ENCODE results near the gene CTAGE4.
A peak's percentile ranks its signal among the peaks of the same experiment; 100 is the strongest.
"Not testable (repeated sequence)": the region's sequence is repeated elsewhere in the genome, so short reads cannot be mapped to it uniquely, and the experiment has no call there.

CTAGE4 gene, protein sequence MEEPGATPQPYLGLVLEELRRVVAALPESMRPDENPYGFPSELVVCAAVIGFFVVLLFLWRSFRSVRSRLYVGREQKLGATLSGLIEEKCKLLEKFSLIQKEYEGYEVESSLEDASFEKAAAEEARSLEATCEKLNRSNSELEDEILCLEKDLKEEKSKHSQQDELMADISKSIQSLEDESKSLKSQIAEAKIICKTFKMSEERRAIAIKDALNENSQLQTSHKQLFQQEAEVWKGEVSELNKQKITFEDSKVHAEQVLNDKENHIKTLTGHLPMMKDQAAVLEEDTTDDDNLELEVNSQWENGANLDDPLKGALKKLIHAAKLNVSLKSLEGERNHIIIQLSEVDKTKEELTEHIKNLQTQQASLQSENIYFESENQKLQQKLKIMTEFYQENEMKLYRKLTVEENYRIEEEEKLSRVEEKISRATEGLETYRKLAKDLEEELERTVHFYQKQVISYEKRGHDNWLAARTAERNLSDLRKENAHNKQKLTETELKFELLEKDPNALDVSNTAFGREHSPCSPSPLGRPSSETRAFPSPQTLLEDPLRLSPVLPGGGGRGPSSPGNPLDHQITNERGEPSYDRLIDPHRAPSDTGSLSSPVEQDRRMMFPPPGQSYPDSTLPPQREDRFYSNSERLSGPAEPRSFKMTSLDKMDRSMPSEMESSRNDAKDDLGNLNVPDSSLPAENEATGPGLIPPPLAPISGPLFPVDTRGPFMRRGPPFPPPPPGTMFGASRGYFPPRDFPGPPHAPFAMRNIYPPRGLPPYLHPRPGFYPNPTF

DNA sequence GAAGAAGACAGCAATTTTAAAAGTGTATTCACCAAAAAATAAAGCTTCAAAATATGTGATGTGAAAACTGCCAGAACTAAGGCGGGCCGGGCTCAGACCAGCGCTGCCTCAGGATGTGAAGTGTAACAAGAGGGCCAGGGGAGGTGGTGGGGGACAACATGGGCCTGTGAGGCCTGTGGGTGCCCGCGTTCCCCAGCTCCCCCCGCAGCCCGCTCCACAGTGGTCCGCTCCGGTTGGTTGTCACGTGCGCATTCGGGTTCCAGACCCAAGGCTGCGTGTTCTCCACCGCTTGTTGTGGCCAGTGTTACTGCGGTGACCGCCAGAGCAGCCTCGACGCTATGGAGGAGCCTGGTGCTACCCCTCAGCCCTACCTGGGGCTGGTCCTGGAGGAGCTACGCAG lies at the start of gene CTAGE4:
TSS of gene CTAGE4 (plus strand) at position 301 of the 400 bp plus-strand sequence. CDS start at position 339, 38 bp downstream.
- DNase-seq (ENCODE audit: low spot score) = not testable (repeated sequence)

DNA sequence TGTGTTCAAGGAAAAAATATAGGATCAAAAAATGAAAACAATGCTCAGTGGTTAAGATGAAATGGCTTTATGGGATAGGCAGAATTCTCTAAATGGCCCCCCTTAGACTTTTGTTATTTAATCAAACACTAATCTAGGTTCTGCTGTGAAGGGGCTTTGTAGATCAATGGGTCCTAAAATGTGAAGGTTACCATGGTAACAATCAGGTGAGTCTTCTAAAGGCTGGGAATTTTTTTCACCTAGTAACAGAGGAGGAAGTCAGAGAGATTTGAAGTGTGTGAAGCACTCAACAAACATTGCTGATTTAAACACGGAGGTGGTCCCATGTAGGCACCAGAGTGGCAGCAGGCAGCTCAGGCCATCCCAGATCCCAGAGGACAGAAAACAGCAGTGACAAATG lies 49.1 kb upstream of the CTAGE4 start:
- no peak for DNase-seq (ENCODE audit: low spot score)

DNA sequence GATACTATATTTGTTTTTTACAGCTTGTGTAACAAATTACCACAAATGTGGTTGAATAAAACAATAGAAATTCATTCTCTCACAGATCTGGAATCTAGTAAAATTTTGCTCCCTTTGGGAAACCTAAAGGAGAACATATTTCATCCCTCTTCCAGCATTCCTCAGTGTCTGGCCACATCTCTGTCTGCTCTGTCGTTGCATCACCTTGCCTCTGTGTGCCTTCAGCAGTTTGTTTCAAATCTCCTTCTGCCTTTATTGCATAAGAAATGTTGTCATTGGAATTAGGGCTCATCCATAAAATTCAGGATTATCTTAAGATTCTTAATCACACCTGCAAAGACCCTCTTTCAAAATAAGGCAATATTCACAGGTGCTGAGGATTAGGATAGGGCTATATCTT lies 45.8 kb upstream of the CTAGE4 start:
- no peak for DNase-seq (ENCODE audit: low spot score)

DNA sequence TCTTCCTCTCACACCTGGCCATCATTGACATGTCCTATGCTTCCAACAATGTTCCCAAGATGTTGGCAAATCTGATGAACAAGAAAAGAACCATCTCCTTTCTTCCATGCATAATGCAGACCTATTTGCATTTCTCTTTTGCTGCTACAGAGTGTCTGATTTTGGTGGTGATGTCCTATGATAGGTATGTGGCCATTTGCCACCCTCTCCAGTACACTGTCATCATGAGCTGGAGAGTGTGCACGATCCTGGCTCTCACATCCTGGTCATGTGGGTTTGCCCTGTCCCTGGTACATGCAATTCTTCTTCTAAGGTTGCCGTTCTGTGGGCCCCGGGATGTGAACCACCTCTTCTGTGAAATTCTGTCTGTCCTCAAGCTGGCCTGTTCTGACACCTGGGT lies 41.1 kb upstream of the CTAGE4 start:
- DNase-seq (ENCODE audit: low spot score) = no peak

DNA sequence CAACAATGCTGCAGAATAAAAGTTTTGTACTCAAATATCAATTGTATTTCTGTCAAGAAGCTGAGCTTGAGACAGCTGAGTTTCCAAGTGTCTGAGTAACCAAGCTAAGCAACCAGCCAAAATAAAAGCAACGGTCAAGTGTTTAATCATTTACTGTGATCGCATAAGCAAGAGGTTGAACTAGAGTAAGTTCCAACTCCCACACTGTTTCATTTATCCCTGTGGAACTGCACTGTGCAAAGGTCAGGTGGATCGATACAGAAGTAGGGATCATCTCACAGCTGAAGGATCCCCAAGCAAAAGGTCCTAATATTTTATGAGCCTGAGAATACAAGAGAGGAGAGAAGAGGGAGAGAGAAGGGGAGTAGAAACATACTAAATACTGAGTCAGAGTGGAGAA lies 38.8 kb upstream of the CTAGE4 start:
- no peak for DNase-seq (ENCODE audit: low spot score)

DNA sequence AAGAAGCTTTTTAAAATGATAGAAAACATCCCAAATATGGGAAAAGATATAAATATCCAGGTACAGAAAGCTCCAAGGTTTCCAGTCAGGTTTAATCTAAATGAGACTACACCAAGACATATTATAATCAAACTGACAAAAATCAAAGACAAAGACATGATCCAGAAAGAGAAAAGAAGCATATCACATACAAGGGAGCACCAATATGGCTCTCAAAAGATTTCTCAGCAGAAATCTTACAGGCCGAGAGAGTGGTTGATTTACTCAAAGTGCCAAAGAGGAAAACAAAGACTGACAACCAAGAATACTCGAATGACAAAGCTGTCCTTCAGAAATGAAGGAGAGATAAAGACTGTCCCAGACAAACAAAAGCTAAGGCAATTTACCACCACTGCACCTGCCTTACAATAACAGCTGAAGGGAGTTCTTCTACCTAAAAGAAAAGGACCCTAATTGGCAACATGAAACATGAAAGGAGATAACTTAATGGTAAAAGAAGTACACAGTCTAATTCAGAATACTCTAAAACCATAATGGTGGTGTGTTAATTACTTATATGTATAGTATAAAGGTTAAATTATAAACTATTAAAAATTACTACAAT lies 34.9 kb upstream of the CTAGE4 start:
- DNase-seq (ENCODE audit: low spot score) = no peak

DNA sequence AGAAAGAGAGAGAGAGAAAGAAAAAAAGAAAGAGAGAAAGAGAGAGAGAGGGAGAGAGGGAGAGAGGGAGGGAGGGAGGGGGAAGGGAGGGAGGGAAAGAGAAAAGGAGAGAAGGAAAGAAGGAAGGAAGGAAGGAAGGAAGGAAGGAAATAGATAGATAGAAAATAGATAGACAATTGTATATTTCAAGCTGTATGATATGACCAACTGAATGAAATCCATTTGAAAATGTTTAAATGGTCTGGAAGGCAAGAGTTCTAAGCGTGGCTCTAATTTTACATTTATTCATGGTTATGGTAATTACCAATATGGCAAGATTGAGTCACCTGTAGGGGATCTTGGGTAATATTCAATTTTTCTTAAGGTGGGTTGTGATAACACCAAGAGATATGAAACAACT lies 24.4 kb upstream of the CTAGE4 start:
- no peak for DNase-seq (ENCODE audit: low spot score)

DNA sequence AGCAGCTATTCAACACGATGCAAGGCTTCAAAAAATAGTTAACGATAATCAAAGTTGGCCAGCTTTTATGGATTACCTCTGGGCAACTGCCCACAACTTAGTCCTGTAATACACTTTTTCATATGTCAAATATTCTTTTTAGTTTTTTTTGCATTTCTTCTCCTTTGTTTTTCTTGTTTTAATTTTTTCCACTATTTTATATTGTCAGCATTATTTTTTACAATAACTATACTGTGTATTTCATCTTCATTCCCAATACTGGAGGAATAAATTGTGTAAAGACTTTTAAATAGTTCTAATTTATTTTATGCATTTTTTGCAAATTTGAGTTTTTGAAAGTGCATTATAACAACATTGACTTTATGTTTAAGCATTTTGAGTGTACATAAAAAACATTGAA lies 18.5 kb upstream of the CTAGE4 start:
- no peak for DNase-seq (ENCODE audit: low spot score)

DNA sequence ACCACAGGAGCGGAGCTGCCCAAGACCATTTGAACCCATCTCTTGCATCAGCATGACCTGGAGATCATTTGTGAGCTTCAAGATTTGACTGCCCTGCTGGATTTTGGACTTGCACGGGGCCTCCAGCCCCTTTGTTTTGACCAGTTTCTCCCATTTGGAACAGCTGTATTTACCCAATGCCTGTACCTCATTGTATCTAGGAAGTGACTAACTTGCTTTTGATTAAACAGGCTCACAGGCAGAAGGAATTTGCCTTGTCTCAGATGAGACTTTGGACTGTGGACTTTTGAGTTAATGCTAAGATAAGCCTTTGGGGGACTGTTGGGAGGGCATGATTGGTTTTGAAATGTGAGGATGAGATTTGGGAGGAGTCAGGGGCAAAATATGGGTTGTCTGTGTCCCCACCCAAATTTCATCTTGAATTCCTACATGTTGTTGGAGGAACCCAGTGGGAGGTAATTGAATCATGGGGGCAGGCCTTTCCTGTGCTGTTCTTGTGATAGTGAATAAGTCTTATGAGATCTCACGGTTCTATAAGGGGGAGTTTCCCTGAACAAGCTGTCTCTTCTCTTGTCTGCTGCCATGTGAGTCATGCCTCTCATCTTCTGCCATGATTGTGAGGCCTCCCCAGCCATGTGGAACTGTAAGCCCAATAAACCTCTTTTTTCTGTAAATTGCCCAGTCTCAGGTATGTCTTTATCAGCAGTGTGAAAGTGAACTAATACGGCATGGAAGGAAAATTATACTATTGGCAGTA lies 11.5 kb upstream of the CTAGE4 start:
- not testable (repeated sequence) for DNase-seq (ENCODE audit: low spot score)

DNA sequence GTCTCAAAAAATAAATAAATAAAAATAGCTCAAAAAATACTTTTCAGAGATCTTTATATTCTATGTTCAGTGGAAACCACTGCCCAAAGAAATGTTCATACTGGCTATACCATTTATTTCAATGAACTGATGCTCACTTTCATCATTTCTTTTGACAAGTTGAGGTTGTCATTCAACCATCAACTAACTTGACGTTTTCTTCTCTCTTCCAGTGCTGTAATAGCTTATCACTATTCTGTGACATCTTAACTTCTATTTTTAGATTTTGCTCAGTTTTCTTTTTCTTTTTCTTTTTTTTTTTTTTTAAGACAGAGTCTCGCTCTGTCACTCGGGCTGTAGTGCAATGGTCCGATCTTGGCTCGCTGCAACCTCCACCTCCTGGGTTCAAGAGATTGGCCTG lies 8.7 kb upstream of the CTAGE4 start:
- no peak for DNase-seq (ENCODE audit: low spot score)

DNA sequence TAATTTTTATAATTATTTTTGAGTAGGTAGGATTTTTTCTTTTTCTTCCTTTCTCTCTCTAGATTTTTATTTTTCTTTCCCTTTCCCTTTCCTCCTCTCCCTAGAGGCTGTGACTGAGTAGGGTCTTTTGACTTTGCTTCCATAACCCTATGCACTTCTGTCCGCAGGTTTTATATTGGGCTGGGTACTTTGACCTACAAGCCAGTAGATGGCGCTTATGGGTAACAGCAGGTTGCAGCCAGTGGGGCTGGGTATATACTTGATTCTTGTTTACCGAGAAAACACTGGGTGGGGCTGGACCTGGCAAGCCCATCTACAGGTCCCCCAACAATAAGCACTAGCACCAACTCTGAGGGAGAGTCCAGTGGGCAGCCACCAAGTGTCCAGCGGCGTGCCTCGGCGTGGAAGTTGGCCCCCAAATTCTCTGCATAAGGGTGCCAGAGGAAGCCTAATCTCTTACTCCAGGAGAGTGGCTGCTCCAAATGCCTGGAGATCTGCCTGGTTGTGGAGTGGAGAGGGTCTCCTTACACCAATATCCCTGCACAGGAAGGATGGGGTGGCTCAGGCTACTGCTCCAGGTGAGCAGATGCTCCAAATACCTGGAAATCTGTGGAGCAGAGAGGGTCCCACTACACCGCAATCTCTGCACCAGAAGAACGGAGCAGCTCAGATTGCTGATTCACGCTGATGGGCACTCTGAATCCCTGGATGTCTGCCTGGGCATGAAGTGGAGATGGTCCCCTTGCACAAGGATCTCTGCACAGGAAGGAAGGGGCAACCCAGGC lies 4.7 kb upstream of the CTAGE4 start:
- peak; percentile 45 for DNase-seq (ENCODE audit: low spot score)

DNA sequence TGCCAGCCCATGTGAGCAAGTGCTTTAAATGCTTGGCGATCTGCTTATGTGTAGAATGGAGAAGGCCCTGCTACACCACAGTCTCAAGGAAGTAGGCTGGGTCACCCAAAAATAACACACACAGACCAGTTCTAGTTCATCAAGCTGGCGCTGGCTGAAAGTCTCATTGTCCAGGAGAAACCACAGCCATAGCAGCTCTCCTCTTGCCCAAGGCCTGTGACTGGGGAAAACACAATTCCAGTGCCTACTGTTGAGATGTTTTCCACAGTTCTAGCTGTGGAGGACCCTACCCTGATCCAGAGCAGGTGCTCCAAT lies 4.1 kb upstream of the CTAGE4 start:
- not testable (repeated sequence) for DNase-seq (ENCODE audit: low spot score)

DNA sequence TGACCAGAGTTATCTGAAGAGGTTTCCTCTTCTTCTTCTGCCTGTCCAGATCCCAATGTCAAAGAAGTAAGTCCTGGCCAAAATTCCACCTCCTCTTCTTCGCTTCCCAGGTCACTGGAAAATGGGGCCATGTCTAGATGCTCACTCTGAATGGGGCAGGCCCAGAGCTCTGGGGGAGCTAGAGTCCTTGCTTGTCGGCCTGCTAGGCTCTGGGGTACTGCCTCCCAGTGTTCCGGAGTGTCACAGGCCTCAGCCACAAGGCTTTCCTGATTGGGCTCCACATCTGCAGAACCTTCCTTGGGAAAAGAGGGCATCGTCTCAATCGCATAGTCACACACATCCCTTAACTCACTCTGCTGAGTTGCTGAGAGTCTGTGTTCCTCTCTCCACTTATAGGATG lies 4.6 kb downstream of the CTAGE4 start:
- DNase-seq (ENCODE audit: low spot score) = not testable (repeated sequence)

DNA sequence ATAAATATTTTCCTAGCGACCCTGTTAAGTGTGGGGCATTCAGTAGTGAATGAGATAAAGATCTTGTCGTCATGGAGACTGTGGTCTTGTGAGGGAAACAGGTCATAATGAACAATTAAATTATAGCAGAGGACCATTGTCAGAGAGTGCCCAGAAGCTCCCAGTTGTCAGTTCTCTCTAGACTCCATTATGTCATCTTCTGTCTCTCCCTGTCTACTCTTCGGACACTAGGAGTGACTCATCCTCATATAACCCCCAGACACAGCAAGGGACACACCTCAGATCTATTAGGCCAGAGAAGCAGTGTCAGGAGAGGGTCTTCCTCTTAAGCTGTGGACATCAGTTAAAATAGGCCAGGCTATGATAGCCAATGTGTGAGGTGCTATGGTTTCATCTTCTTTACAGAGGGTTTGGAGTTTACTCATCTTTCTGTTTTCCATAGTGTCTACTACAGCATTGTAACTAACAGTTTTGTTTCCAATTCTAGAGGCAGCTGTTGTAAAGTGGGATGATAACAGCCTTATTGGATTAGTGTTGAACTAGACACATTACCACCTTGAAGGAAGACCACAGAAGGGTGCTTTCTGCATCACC lies 5.4 kb downstream of the CTAGE4 start:
- not testable (repeated sequence) for DNase-seq (ENCODE audit: low spot score)

DNA sequence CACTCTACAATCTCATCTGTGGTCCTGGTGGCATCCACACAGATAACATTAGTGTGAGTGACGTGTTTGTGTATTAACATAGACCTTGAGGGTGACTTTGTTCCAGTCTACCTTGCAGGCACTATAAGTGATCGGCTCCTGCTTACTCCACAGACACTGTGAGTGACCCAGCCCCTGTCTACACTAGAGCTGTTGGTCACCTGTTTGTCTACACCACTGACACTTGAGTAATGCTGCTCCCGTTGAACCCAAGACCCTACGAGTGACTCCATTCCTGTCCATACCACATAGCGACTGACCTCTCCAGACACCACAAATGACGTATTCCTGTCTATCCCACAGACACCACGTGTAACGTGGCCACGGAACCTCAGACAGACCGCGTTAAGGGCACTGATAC lies 10.5 kb downstream of the CTAGE4 start:
- DNase-seq (ENCODE audit: low spot score) = not testable (repeated sequence)

DNA sequence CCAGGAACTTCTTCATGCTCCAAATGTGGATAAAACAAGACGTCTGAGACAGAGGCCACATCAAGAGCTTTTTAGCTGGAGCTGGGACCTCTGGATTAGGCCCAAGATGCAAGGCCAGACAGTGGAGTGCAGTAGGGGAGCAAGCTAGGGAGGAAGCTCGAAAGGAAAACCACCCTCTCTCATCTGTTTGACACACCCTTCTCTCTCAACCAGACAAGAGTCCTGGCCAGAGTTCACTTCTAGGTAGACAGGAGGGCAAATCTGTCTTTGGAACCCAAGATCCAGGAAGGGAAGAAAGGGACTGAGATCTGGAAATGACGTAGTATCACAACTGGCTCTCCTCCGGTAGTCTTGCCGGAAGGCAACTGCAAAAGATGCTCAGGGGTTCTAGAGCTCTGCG lies 11.2 kb downstream of the CTAGE4 start:
- DNase-seq (ENCODE audit: low spot score) = not testable (repeated sequence)

DNA sequence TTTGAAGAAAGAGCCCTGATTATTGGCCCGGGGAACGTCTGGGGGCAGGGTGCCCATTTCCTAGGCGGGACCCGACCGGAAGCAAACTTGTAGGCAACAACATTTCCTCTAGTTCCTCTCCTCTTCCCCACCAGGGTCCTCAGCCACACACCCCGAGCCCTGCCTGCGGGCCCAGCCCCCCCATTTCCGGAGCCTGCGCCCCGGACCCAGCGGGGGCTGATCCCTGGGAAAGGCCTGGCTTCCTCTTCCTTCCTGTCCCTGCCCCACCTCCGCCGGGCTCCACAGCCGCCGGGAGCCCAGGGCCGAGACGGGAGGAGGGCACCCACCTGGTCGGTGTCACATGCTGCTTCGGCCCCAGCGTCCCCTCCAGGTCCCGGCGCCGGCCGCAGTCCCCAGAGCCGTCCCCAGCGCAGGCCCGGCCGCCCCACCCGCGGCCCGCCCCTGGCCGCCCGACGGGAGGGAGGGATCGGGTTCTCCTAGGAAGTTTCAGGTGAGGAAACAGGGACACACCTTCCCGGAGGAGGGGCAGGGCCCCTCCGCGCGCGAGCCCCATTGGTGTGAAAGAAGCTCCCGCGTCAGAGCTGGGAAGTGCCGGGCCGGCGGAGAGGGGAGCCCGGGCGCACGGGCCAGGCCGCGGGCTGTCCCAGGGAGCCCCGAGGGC lies 12.1 kb downstream of the CTAGE4 start, which contains the start of gene ARHGEF35:
TSS of gene ARHGEF35 (minus strand) at position 622 of the 661 bp plus-strand sequence. CDS start 7,450 bp downstream, outside the sequence.
- DNase-seq (ENCODE audit: low spot score) = not testable (repeated sequence)

DNA sequence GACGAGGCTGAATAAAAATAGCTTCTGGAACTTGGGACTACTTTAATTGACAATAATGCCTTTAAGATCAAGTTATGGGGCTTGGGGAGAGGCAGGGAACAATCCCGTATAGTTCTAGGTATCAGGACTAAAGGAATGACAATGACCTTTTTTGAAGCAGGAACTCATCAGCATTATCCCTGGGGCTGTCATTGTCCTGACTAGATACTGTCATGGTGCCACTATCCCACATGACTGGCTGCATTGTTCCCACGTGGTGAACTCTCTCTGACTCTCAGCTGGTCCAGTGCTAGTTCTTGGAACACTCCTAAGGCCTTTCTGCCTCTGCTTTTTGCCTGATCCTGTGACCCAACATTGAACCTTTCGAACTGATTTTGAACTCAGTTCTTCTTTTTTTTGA lies 15.7 kb downstream of the CTAGE4 start:
- DNase-seq (ENCODE audit: low spot score) = not testable (repeated sequence)

DNA sequence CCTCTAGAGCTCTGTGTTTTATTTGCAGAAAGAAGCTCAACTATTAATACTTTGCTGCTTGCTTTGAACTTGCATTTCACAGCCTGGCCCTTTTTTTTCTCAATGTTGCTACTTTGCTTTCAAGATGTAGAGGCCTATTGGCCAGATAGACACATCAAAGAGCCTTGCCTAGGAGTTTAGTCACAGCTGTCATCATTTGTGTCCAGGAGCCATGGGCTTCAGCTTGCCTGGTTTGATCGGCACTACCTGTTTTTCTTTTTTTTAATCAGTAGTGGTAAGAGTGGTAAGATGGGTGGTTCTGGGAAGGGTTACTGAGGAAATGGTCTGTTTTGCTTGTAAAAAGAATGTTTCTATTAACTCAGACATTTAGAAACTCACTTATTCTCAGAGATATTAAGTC lies 18.7 kb downstream of the CTAGE4 start:
- not testable (repeated sequence) for DNase-seq (ENCODE audit: low spot score)

DNA sequence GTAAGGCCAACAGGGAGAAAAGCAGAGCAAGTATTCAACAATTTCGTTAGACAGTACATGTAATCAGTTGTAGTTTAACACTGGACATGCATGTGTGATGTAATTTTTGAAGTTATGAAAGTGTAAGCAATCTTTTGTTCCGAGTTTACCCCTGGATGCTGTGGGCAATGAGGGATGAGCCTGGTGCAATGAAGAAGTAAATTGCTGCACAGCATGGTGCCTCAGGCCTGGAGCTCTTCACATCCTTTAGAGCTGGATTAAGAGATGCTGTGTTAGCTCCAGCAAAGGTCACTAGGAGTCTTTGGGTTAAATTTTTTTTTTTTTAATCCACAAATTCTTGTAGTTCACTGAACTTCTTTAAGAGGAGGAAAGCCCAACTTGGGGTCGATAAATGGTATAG lies 19.8 kb downstream of the CTAGE4 start:
- not testable (repeated sequence) for DNase-seq (ENCODE audit: low spot score)
